Spleen (tissue), 11 donors: ENCODE measurements around the gene PIK3R4. TPM values are rescaled to one million over a fixed set of nuclear protein-coding genes. Genes with fewer than 3 reads are reported as not detected.

Experiments
- DNase-seq: peaks from one replicate; pipeline ENCODE4 v3.0.0-alpha.2; 2020
- H3K27ac ChIP-seq, 8 donors: fragments of 200-600 bp; sonication (generic) in 7 of 8; 1 replicate in 4 of 8; 2 replicates in 4 of 8; pipeline versions ENCODE4 v1.5.0 to v1.8.0; 2016 to 2021; ENCODE audit warnings: inconsistent platforms in 4 of 8, mild to moderate bottlenecking in 4 of 8, moderate library complexity in 1 of 8
- H3K27me3 ChIP-seq, 7 donors: fragments of 200-600 bp; sonication (generic) in 6 of 7; replicated peaks in 1 of 7; 1 replicate in 4 of 7; 2 replicates in 3 of 7; pipeline versions ENCODE4 v1.5.0 to v1.8.0; 2016 to 2021; ENCODE audit warnings: inconsistent platforms in 3 of 7, mild to moderate bottlenecking in 1 of 7
- H3K36me3 ChIP-seq, 6 donors: fragments of 200-600 bp; sonication (generic) in 5 of 6; 1 replicate in 4 of 6; 2 replicates in 2 of 6; pipeline versions ENCODE4 v1.5.0 to v1.8.0; 2016 to 2021; ENCODE audit warnings: inconsistent platforms in 2 of 6
- H3K4me1 ChIP-seq, 6 donors: fragments of 200-600 bp; sonication (generic) in 5 of 6; 1 replicate in 3 of 6; 2 replicates in 3 of 6; pipeline versions ENCODE4 v1.5.0 to v1.8.0; 2016 to 2021; ENCODE audit warnings: inconsistent platforms in 3 of 6
- H3K4me3 ChIP-seq, 8 donors: fragments of 200-600 bp; sonication (generic) in 7 of 8; 1 replicate in 4 of 8; 2 replicates in 4 of 8; pipeline versions ENCODE4 v1.5.0 to v1.8.0; 2016 to 2021; ENCODE audit warnings: inconsistent platforms in 4 of 8, mild to moderate bottlenecking in 4 of 8, moderate library complexity in 2 of 8
- H3K9me3 ChIP-seq, 8 donors: fragments of 200-600 bp; sonication (generic) in 7 of 8; 1 replicate in 4 of 8; 2 replicates in 4 of 8; pipeline versions ENCODE4 v1.5.0 to v1.8.0; 2016 to 2021; ENCODE audit warnings: inconsistent platforms in 4 of 8
- POLR2A ChIP-seq, 3 donors: fragments of 450-650 bp; IDR thresholded peaks; one replicate each; pipeline ENCODE4 v1.5.1; 2017; ENCODE audit warnings: antibody characterized with exemption in 3 of 3, mild to moderate bottlenecking in 1 of 3
- POLR2AphosphoS5 ChIP-seq, 3 donors: sonication (generic); formaldehyde crosslinking; IDR thresholded peaks; one replicate each; pipeline ENCODE4 v1.5.1; 2017; ENCODE audit warnings: antibody characterized with exemption in 3 of 3
- WGBS, 5 donors: extraction: QIAGEN DNeasy Blood & Tissue Kit in 3 of 5; methylation state at CpG; one replicate each; pipeline versions ENCODE4 v1.1.5 to v1.1.7; 2013 to 2018; 5-methylcytosine and 5-hydroxymethylcytosine counted together
- intact Hi-C: fragments of 100-400 bp; cut with DNase I; formaldehyde crosslinking; loops from one replicate; pipeline ENCODE4 v1.15.0; 2023; ENCODE audit warnings: low total_unique reads
- polyA plus RNA-seq, 3 donors: library from polyadenylated mRNA; stranded (reverse); fragments of 200-250 nt; gene quantifications; one replicate each; pipeline ENCODE4 v1.2.1, GENCODE V29; 2013
- total RNA-seq, 7 donors: library from RNA; depleted of rRNA in 3 of 7; stranded (reverse); fragments of >200 nt in 3 of 7; fragmentation: NEBNext Ultra II Directional in 4 of 7; extraction: Animal tissue kit (Norgen Biotek cat#: 25700) in 4 of 7; gene quantifications; one replicate each; pipeline versions ENCODE4 v1.1.0 to v1.2.1, GENCODE V29; 2016 to 2021
- TF ChIP-seq, protein P1 (sequence below), 11 experiments: fragments of 200-600 bp in 7 of 11; fragments of 450-650 bp in 4 of 11; sonication (generic) in 4 of 11; IDR thresholded peaks in 8 of 11; conservative IDR thresholded peaks in 3 of 11; 1 replicate in 7 of 11; 2 replicates in 4 of 11; pipeline versions ENCODE4 v1.4.0 to v1.8.0; 2016 to 2021; ENCODE audit warnings: antibody characterized with exemption in 11 of 11, inconsistent platforms in 4 of 11, mild to moderate bottlenecking in 1 of 11
- donor health status: healthy with polysubstance abuse.
- donor health status: DM: no; HTN: no; CAD: no; lungs with moderate emphysema.
- donor health status: DM: no; HTN: no; CAD: no.
- donor health status: Bipolar disorder and iron deficiency.
- donor health status: healthy.
- donor health status: DM: no; HTN: no; CAD: no.
- donor health status: DM: yes; HTN: yes; CAD: no.

Gene PIK3R4
- total and polyA plus RNA-seq, 10 donors: 21.6 to 44.2 (median 30.1) TPM

DNA sequence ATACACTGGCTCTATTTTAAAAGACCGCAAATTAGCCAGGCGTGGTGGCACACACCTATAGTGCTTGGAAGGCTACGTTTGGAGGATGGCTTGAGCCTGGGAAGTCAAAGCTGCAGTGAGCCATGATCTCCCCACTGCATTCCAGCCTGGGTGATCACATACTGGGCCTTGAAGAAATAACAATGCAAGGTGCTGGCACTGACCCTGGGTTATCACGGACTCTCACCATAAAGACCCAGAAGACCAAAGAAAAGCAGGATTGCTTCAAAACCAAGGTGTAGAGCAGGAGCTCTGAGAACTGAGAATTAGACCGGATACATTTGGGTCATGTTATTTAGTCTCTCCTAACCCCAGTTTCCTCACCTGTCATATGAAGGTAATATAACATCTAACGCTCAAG lies 14.8 kb downstream of the PIK3R4 start:
- intact Hi-C loops: no loop called here
- H3K9me3 ChIP-seq: no peaks in the 10 kb centered on the region
- no peak for TF ChIP-seq POLR2A (IDR thresholded peaks at IDR 0.05)
- TF ChIP-seq, protein P1, sequence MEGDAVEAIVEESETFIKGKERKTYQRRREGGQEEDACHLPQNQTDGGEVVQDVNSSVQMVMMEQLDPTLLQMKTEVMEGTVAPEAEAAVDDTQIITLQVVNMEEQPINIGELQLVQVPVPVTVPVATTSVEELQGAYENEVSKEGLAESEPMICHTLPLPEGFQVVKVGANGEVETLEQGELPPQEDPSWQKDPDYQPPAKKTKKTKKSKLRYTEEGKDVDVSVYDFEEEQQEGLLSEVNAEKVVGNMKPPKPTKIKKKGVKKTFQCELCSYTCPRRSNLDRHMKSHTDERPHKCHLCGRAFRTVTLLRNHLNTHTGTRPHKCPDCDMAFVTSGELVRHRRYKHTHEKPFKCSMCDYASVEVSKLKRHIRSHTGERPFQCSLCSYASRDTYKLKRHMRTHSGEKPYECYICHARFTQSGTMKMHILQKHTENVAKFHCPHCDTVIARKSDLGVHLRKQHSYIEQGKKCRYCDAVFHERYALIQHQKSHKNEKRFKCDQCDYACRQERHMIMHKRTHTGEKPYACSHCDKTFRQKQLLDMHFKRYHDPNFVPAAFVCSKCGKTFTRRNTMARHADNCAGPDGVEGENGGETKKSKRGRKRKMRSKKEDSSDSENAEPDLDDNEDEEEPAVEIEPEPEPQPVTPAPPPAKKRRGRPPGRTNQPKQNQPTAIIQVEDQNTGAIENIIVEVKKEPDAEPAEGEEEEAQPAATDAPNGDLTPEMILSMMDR (IDR thresholded peaks at IDR 0.05 in 8 of 11, conservative IDR thresholded peaks at IDR 0.05 in 3 of 11): no peak
- no peak for TF ChIP-seq POLR2AphosphoS5 (IDR thresholded peaks at IDR 0.05)
- no peak overlapping the region for H3K27ac ChIP-seq
- 96 to 98% (median 98%) methylated on average over 6 of the region's 6 CpGs for WGBS, 5 donors
- H3K27me3 ChIP-seq: no peaks in the 10 kb centered on the region
- H3K36me3 ChIP-seq: peaks cover 0 to 89% (median 22%) of the 10 kb centered on the region in 6 donors
- H3K4me3 ChIP-seq: no peak overlapping the region
- H3K4me1 ChIP-seq: peaks cover 0 to 6% (median 0%) of the 10 kb centered on the region in 6 donors
- no peak for DNase-seq

DNA sequence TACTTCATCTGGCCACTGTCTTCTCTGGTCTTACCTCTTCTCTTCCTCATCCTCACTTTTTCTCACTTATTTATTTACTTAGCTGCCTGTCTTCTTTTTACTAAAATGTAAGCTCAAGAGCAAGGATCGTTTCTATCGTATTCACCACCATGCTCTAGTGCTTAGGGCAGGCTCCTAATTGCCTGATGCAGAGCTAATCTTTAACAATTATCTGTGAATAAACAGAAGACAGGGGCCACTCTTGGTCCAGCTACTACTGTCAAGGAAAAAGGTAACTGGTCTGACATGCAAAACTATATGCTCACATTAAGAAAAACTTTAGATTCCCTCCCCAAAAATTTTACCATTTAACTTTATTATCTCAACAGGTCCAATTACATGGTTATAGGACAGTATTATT lies 17.5 kb downstream of the PIK3R4 start:
- Histone ChIP-seq H3K4me1 (peaks cover 0 to 8% (median 0%) of the 10 kb centered on the region in 6 donors), H3K27me3 (no peaks in the 10 kb centered on the region), H3K36me3 (peaks cover 0 to 62% (median 18%) of the 10 kb centered on the region in 6 donors), H3K4me3 (no peak overlapping the region), H3K9me3 (no peaks in the 10 kb centered on the region), H3K27ac (peak overlapping the region in 1 of 8 donors; percentile 7)
- WGBS, 5 donors: 69 to 89% (median 82%) methylated on average over 2 of the region's 2 CpGs
- intact Hi-C loops: no loop called here
- TF ChIP-seq POLR2AphosphoS5 (IDR thresholded peaks at IDR 0.05) (no peak), POLR2A (IDR thresholded peaks at IDR 0.05) (no peak)
- TF ChIP-seq, protein P1 (IDR thresholded peaks at IDR 0.05 in 8 of 11, conservative IDR thresholded peaks at IDR 0.05 in 3 of 11): no peak
- no peak for DNase-seq

GRCh38 chr3:130728037-130728436 lies 18.6 kb downstream of the PIK3R4 start:
- no peaks in the 10 kb centered on the region for H3K9me3 ChIP-seq
- DNase-seq: no peak
- H3K4me1 ChIP-seq: peaks cover 0 to 8% (median 0%) of the 10 kb centered on the region in 6 donors
- 65 to 89% (median 76%) methylated on average over 2 of the region's 2 CpGs for WGBS, 5 donors
- intact Hi-C loops: no loop called here
- TF ChIP-seq POLR2A (IDR thresholded peaks at IDR 0.05) (no peak), POLR2AphosphoS5 (IDR thresholded peaks at IDR 0.05) (no peak)
- TF ChIP-seq, protein P1 (IDR thresholded peaks at IDR 0.05 in 8 of 11, conservative IDR thresholded peaks at IDR 0.05 in 3 of 11): no peak
- H3K27ac ChIP-seq: peak overlapping the region in 3 of 8 donors; percentile 25 to 75 (median 72)
- no peak overlapping the region for H3K4me3 ChIP-seq
- H3K27me3 ChIP-seq: no peaks in the 10 kb centered on the region
- peaks cover 0 to 58% (median 11%) of the 10 kb centered on the region in 6 donors for H3K36me3 ChIP-seq

DNA sequence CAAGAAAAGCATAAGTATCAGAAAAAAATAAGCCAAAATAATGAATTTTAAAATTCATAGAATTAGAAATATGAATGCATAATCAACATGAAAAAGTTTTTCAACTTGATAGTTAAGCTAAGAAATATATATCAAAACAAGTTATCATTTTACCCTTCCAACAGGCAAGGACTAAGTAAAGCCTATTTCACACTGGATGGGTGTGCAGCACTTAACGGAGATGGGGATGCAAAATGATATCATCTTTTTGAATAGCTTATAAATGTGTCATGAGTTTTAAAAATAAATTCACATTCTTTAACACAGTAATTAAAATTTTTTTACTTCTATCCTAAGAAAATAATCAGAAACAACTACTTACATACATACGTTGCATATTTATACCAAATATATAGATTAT lies 20.9 kb downstream of the PIK3R4 start:
- Histone ChIP-seq H3K27ac (no peak overlapping the region), H3K4me3 (no peak overlapping the region), H3K9me3 (no peaks in the 10 kb centered on the region), H3K36me3 (peaks cover 0 to 60% (median 20%) of the 10 kb centered on the region in 6 donors), H3K27me3 (no peaks in the 10 kb centered on the region), H3K4me1 (peaks cover 0 to 8% (median 0%) of the 10 kb centered on the region in 6 donors)
- TF ChIP-seq, protein P1 (IDR thresholded peaks at IDR 0.05 in 8 of 11, conservative IDR thresholded peaks at IDR 0.05 in 3 of 11): no peak
- TF ChIP-seq POLR2AphosphoS5 (IDR thresholded peaks at IDR 0.05) (no peak), POLR2A (IDR thresholded peaks at IDR 0.05) (no peak)
- WGBS, 5 donors: 93 to 98% (median 97%) methylated on average over 2 of the region's 2 CpGs
- intact Hi-C loops: no loop called here
- no peak for DNase-seq
